HG03025 (cell line): ENCODE results near the gene YTHDF1.
"Not testable (repeated sequence)": the region's sequence is repeated elsewhere in the genome, so short reads cannot be mapped to it uniquely, and the experiment has no call there.

Source experiments
- ATAC-seq: cut with Tn5 transposase; IDR thresholded peaks from one replicate; pipeline ENCODE4 v1.9.1; 2021; ENCODE audit warnings: mild to moderate bottlenecking, moderate library complexity; ENCODE audit not compliant: unreplicated experiment, low FRiP score

The YTHDF1 gene

DNA sequence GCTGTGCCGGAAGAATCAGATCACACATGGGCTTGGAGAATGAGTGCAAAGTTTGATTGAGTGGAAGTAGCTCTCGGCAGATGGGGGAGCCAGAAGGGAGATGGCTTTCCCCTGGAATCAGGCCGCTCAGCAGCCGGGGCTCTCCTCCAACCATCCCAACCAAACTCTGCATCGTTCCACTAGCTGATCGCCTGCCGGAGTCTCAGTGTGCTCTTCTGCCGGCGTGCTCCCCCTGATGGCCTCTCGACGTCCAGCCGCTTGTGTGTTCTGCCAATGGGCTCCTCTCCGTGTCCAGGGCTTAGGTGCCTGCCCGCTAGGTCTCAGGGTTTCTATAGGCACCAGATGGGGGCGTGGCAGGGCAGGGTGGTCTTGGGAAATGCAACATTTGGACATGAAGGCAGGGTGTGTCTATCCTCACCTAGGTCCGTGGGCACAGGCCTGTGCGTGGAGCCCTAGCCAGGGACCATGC lies 14.9 kb upstream of the YTHDF1 start:
- no peak for ATAC-seq

GRCh38 chr20:63228806-63229205 lies 12.9 kb upstream of the YTHDF1 start:
- no peak for ATAC-seq

GRCh38 chr20:63227260-63227659 lies 11.3 kb upstream of the YTHDF1 start:
- ATAC-seq: no peak

DNA sequence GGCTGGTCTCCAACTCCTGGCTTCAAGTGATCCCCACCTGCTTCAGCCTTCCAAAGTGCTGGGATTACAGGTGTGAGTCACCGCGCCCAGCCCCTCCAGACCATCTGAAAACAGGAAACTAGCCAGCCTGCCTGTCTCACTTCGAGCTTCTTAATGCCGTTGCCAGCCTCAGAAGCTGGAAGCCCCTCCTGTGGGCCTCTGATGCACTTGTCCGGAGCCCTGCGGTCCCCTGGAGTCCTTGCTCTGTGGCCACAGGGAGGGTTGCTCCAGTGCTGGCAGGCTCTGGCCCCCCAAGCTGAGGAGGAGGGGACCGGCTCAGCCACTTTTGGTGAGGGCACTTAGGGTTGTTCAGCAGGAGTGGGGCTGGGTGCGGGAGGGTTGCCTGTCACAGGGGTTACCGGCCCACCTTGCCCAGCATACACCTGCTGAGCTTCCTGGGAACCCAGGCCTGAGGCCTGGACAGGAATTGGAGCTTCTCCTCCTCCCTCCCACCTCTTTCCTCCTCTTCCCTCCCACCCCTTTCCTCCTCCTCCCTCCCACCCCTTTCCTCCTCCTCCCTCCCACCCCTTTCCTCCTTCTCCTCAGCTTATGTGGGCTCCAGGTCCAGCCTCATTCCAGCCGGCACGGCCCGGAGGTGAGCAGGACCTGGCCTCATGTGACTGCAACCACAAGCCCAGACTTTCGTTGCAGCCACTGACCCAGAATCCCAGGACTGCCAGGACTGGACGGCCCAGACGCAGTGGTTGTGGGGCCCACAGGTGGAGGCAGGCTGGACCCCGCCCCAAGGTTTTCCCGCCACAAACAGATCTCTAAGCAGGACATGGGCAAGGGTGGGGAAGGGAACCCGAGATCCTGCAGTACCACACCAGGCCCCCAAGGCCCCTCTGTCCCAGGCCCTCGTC lies 10.4 kb upstream of the YTHDF1 start:
- no peak for ATAC-seq

- ATAC-seq: no peak
Measured at GRCh38 chr20:63225082-63225454, 9.1 kb upstream of the YTHDF1 start.

DNA sequence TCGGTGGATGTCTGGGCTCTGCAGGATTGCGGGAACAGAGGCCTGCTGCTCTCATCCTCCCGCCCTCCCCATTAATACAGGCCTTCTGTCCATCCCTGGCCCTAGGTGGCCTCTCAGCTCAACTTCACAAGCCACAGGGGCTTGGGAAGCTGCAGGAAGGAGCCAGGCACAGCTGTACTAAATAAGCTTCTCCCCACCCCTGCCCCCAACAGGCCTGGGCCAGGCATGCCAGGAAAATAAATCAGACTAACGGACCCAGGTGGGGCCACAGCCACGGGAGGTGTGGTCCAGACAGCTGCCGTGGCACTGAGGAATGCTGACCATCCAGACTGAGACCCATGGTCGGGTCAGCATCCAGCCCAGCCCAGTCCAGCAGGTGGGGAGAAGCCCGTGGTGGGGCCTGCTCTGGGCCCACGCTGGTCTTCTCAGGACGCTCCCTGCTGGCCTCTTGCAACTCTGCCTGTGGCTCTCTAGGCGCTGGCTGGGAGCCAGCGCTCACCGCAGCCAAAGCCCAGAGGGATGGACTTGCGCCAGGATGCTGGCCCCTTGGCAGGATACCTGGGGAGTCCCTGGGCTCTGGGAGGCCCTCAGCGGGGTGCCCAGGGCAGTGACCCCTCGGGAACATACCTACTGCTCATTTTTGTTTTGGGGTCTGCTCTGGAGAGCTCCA lies 8.6 kb upstream of the YTHDF1 start:
- ATAC-seq: no peak

- no peak for ATAC-seq
Measured at GRCh38 chr20:63223826-63224207, 7.9 kb upstream of the YTHDF1 start.

GRCh38 chr20:63223121-63223825 lies 7.3 kb upstream of the YTHDF1 start:
- no peak for ATAC-seq

GRCh38 chr20:63222541-63222940 lies 6.6 kb upstream of the YTHDF1 start:
- ATAC-seq: no peak

GRCh38 chr20:63221400-63222053 lies 5.6 kb upstream of the YTHDF1 start:
- not testable (repeated sequence) for ATAC-seq

GRCh38 chr20:63220696-63221399 lies 4.9 kb upstream of the YTHDF1 start:
- ATAC-seq: no peak

DNA sequence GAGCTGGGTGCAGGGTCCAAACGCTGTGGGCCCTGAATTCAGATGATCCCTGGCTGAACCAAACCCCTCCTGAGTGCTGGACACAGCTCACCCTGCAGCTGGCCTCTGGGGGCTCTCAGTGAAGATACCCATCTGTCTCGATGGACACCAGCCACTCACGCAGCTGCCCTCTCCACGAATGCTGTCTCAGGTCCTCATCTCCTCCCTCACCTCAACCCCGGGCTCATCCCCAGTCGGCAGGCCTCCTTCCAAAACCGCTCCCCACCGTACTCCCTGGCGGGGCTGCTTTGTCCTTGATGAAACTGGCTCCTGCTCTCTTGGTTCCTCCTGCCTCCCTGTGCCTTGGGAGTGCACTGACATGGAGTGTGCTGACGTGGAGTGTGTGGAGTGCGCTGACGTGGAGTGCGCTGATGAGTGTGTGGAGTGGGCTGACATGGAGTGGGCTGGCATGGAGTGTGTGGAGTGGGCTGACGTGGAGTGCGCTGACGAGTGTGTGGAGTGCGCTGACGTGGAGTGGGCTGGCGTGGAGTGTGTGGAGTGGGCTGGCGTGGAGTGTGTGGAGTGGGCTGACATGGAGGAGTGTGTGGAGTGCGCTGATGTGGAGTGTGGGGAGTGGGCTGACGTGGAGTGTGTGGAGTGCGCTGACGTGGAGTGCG lies 4.1 kb upstream of the YTHDF1 start:
- ATAC-seq: no peak

DNA sequence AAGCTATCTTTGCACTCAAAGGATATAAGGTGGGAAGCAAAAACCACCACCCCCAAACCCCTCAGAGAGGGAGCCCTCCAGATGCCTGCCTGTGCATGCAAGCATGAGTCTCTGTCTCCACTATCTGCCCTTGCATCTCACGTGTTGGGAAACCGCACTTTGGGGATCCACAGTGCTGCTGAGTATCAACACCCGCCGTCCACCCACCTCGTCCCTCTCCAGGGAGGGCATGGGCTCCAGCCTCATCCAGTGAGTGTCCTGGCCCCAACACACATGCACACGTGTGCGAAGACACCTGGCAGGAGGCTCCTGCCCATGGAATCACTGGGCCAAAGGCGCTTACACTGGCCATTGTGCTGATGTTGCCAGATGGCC lies 3.5 kb upstream of the YTHDF1 start:
- no peak for ATAC-seq

DNA sequence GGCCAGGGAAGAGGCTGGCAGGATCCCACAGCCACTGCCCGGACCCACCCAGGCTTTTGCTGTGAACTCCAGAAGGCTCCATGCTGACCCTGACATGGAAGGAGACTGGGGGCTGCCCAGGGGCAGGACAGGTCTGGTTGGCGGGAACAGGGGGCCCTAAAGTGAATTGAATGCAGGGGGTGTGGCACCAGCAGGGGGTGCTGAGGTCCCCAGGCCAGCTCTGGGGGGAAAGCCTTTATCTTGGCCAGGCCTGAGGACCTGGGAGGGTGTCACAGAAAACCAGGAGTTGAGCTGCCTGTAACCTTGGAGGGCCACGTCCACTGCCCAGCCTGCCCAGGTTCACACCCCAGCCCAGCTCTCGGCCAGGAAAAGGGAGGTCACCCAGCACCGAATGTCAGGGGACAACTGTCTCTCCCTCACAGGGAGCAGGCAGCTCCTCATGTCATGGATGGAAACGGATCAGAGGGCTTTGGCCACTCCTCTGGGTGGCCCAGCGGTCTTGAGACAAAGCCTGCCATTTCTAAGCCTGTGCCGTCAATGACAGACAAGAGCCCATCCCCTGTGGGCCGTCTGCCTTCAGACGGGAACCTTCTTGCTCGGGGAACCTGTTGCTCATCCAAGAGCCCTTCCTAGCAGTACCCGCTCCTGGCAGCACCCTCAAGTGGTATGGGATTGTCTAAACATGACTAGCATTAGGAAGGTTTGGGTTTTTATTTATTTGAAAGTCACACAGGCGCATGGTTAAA lies 2.9 kb upstream of the YTHDF1 start:
- no peak for ATAC-seq

- no peak for ATAC-seq
Measured at GRCh38 chr20:63217706-63218105, 1.8 kb upstream of the YTHDF1 start.

GRCh38 chr20:63216849-63217471 lies 1.0 kb upstream of the YTHDF1 start:
- ATAC-seq: no peak

DNA sequence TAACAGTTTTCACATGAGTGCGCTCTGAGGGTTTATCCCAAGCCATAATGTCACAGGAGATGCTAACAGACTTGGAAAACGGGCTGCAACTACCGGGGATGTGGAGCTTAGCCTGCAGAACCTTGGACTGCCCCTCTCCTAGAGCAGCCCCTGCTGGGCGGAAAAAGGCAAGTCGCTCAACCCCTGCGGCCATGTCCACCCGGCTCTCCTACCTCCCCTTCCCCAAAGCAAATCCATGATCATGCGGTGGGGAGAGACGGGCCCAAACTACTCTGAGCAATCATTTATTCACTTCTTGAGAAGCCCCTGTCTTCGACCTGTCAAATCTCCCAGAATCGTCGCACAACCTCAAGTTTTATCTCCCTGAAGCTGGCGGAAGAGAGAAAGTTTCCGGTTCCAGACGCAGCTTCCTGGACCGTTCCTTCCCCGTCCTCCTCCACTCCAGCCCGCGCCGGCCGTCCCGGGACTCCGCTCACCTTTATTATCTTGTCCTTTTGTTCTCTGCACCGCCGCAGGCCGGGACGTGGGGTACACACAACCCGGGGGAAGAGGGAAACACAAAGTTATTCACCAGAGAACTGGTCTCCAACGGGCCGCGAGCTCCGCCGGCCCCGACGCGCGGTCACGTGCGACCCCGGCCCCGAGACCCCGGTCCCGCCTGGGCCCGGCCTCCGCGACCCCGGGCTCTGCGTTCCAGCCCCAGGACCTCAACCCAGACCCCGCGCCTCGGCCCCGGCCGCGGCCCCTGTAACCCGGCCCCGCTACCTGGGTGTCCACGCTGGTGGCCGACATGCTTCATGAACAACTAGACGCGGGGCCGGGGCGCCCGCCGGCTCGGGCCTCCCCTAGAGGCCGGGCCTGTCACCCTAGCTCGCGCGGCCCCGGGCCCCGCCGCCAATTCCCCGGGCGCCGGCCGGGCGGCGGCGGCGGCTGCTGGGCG lies 560 bp downstream of the YTHDF1 start:
- peak; percentile 21 for ATAC-seq
